MM.1S (cell line): ENCODE measurements around the gene CDT1.

Source experiments
- DNase-seq: peaks from one replicate; pipeline ENCODE4 v3.0.0-alpha.2; 2015
- H2AFZ ChIP-seq: fragments of 300-600 bp; sonication (generic); 2 replicates; pipeline ENCODE4 v1.6.0; 2016; ENCODE audit warnings: antibody characterized with exemption, low read length
- H3F3A ChIP-seq: fragments of 300-600 bp; sonication (generic); 2 replicates; pipeline ENCODE4 v1.6.1; 2016; ENCODE audit warnings: mild to moderate bottlenecking, antibody characterized with exemption, low read length, moderate library complexity, mixed read lengths; ENCODE audit not compliant: insufficient read depth
- H3K27ac ChIP-seq: fragments of 300-600 bp; sonication (generic); 2 replicates; pipeline ENCODE4 v1.5.1; 2016; ENCODE audit warnings: mild to moderate bottlenecking, low read length
- H3K27me3 ChIP-seq: fragments of 300-600 bp; sonication (generic); replicated peaks from 2 replicates; pipeline ENCODE4 v1.6.0; 2016; ENCODE audit warnings: low read length; ENCODE audit not compliant: insufficient read depth
- H3K36me3 ChIP-seq: fragments of 300-600 bp; sonication (generic); replicated peaks from 2 replicates; pipeline ENCODE4 v1.6.1; 2016; ENCODE audit warnings: mild to moderate bottlenecking, low read length, mixed read lengths; ENCODE audit not compliant: insufficient read depth
- H3K4me1 ChIP-seq: fragments of 300-600 bp; sonication (generic); 2 replicates; pipeline ENCODE4 v1.6.1; 2016; ENCODE audit warnings: low read length, mixed read lengths
- H3K4me2 ChIP-seq: fragments of 300-600 bp; sonication (generic); 2 replicates; pipeline ENCODE4 v1.6.0; 2016; ENCODE audit warnings: low read depth, low read length
- H3K4me3 ChIP-seq: fragments of 300-600 bp; sonication (generic); 2 replicates; pipeline ENCODE4 v1.5.1; 2016; ENCODE audit warnings: low read length, mixed read lengths
- H3K79me2 ChIP-seq: fragments of 300-600 bp; sonication (generic); 2 replicates; pipeline ENCODE4 v1.6.1; 2016; ENCODE audit warnings: mixed run types, low read length, mixed read lengths
- H3K9ac ChIP-seq: fragments of 300-600 bp; sonication (generic); 2 replicates; pipeline ENCODE4 v1.6.1; 2016; ENCODE audit warnings: low read length, mixed read lengths
- H3K9me2 ChIP-seq: fragments of 300-600 bp; sonication (generic); replicated peaks from 2 replicates; pipeline ENCODE4 v1.6.1; 2016; ENCODE audit warnings: mild to moderate bottlenecking, low read length, mixed read lengths; ENCODE audit not compliant: insufficient read depth
- H3K9me3 ChIP-seq: fragments of 300-600 bp; sonication (generic); replicated peaks from 2 replicates; pipeline ENCODE4 v1.6.1; 2016; ENCODE audit warnings: mild to moderate bottlenecking, low read length, mixed read lengths; ENCODE audit not compliant: insufficient read depth
- H4K20me1 ChIP-seq: fragments of 300-600 bp; sonication (generic); 2 replicates; pipeline ENCODE4 v1.6.1; 2016; ENCODE audit warnings: mild to moderate bottlenecking, low read length, moderate library complexity, mixed read lengths; ENCODE audit not compliant: insufficient read depth
- CTCF ChIP-seq: fragments of 300-600 bp; sonication (generic); IDR thresholded peaks from 2 replicates; pipeline ENCODE4 v1.5.1; 2016; ENCODE audit warnings: antibody characterized with exemption, low read length, mixed read lengths
- EZH2 ChIP-seq: fragments of 300-600 bp; sonication (generic); optimal IDR thresholded peaks from 2 replicates; pipeline ENCODE3; 2017; ENCODE audit warnings: low read depth, mild to moderate bottlenecking, antibody characterized with exemption, low read length, mixed read lengths
- EZH2phosphoT487 ChIP-seq: fragments of 300-600 bp; sonication (generic); IDR thresholded peaks from 2 replicates; pipeline ENCODE4 v1.6.1; 2018; ENCODE audit warnings: antibody characterized with exemption, low read length

The CDT1 gene

GRCh38 chr16:88789594-88789993 lies 14.0 kb upstream of the CDT1 start:
- H3K4me2 ChIP-seq, result no peak overlapping the region
- no peaks in the 10 kb centered on the region for H3K9me3 ChIP-seq
- H2AFZ ChIP-seq, result no peak overlapping the region
- no peak overlapping the region for H3K4me3 ChIP-seq
- no peaks in the 10 kb centered on the region for H4K20me1 ChIP-seq
- H3K27me3 ChIP-seq, result no peaks in the 10 kb centered on the region
- TF ChIP-seq EZH2 (no peak), CTCF (no peak), EZH2phosphoT487 (no peak)
- H3K9ac ChIP-seq, result no peak overlapping the region
- H3F3A ChIP-seq, result no peaks in the 10 kb centered on the region
- no peaks in the 10 kb centered on the region for H3K36me3 ChIP-seq
- H3K79me2 ChIP-seq, result peaks cover 1% of the 10 kb centered on the region; the same call in 1 of the 2 replicates
- no peaks in the 10 kb centered on the region for H3K9me2 ChIP-seq
- DNase-seq, result no peak
- no peak overlapping the region for H3K27ac ChIP-seq
- peaks cover 3% of the 10 kb centered on the region; the same call in 1 of the 2 replicates for H3K4me1 ChIP-seq

- Histone ChIP-seq H3K79me2 (no peaks in the 10 kb centered on the region), H3K27ac (peak overlapping the region; percentile 49; the same call in 1 of the 2 replicates)
- TF ChIP-seq CTCF (no peak), EZH2phosphoT487 (no peak)
These were observed 13.0 kb upstream of the CDT1 start for GRCh38 chr16:88790312-88791211.

GRCh38 chr16:88792078-88792550 lies 11.5 kb upstream of the CDT1 start:
- H2AFZ ChIP-seq, result no peak overlapping the region
- peaks cover 3% of the 10 kb centered on the region; the same call in 1 of the 2 replicates for H3K4me1 ChIP-seq
- TF ChIP-seq EZH2phosphoT487 (no peak), EZH2 (no peak), CTCF (no peak)
- H3K27ac ChIP-seq, result no peak overlapping the region
- no peak overlapping the region for H3K4me3 ChIP-seq
- no peaks in the 10 kb centered on the region for H3K9me3 ChIP-seq
- H3K4me2 ChIP-seq, result no peak overlapping the region
- H3K27me3 ChIP-seq, result no peaks in the 10 kb centered on the region
- H3K36me3 ChIP-seq, result no peaks in the 10 kb centered on the region
- no peak overlapping the region for H3K9ac ChIP-seq
- no peaks in the 10 kb centered on the region for H4K20me1 ChIP-seq
- no peaks in the 10 kb centered on the region for H3K9me2 ChIP-seq
- no peaks in the 10 kb centered on the region for H3F3A ChIP-seq
- H3K79me2 ChIP-seq, result no peaks in the 10 kb centered on the region
- no peak for DNase-seq

More at GRCh38 chr16:88790312-88791211, 13.0 kb upstream of the CDT1 start:
- peak overlapping the region; percentile 31; the same call in 1 of the 2 replicates for H3K9ac ChIP-seq
- peak; percentile 48 for DNase-seq
- peak overlapping the region; percentile 76 for H2AFZ ChIP-seq
- no peaks in the 10 kb centered on the region for H3K9me3 ChIP-seq
- no peaks in the 10 kb centered on the region for H4K20me1 ChIP-seq
- no peaks in the 10 kb centered on the region for H3K9me2 ChIP-seq
- H3K4me3 ChIP-seq, result peak overlapping the region; percentile 45; the same call in 1 of the 2 replicates
- no peaks in the 10 kb centered on the region for H3K27me3 ChIP-seq
- peaks cover 3% of the 10 kb centered on the region; the same call in 1 of the 2 replicates for H3K4me1 ChIP-seq
- no peaks in the 10 kb centered on the region for H3K36me3 ChIP-seq
- no peaks in the 10 kb centered on the region for H3F3A ChIP-seq
- peak overlapping the region; percentile 71 for H3K4me2 ChIP-seq
